CD4-positive, CD25-positive, alpha-beta regulatory T cell (primary cell): ENCODE measurements around the gene CCNB2. TPM values are rescaled to one million over a fixed set of nuclear protein-coding genes. Genes with fewer than 3 reads are reported as not detected.
A peak's percentile ranks its signal among the peaks of the same experiment; 100 is the strongest.

Experiments
- ATAC-seq, 2 donors: fragments of 150-1000 bp; cut with Tn5 transposase; one replicate each; pipeline ENCODE4 v1.10.0; 2021; ENCODE audit warnings: low read depth in 2 of 2, moderate number of reproducible peaks in 2 of 2, moderate library complexity in 1 of 2
- DNase-seq, 3 donors: peaks; one replicate each; pipeline versions ENCODE4 v3.0.0 to v3.0.0-alpha.2; 2012 to 2022; ENCODE audit warnings: mixed read lengths in 1 of 3
- H3K27ac ChIP-seq: one replicate; pipeline ENCODE4 v1.7.0; 2013; ENCODE audit warnings: mild to moderate bottlenecking, low read length; ENCODE audit not compliant: insufficient read depth, poor library complexity, severe bottlenecking
- H3K27me3 ChIP-seq: one replicate; pipeline ENCODE4 v1.7.0; 2013; ENCODE audit warnings: low read length; ENCODE audit not compliant: control insufficient read depth, insufficient read depth
- H3K36me3 ChIP-seq: one replicate; pipeline ENCODE4 v1.7.0; 2013; ENCODE audit warnings: mild to moderate bottlenecking, low read length, moderate library complexity; ENCODE audit not compliant: control insufficient read depth, insufficient read depth
- H3K4me1 ChIP-seq: 2 replicates; pipeline ENCODE4 v1.7.0; 2013; ENCODE audit warnings: mild to moderate bottlenecking, low read length; ENCODE audit not compliant: insufficient read depth, control insufficient read depth, poor library complexity, severe bottlenecking
- H3K4me3 ChIP-seq: one replicate; pipeline ENCODE4 v1.7.0; 2013; ENCODE audit warnings: low read depth, mild to moderate bottlenecking, low read length, moderate library complexity
- H3K9me3 ChIP-seq, 2 experiments: 1 replicate in 1 of 2; 2 replicates in 1 of 2; pipeline ENCODE4 v1.7.0; 2013; ENCODE audit warnings: low read length in 2 of 2, mild to moderate bottlenecking in 1 of 2, moderate library complexity in 1 of 2; ENCODE audit not compliant: control insufficient read depth in 2 of 2
- H3K27ac Mint-ChIP-seq, 3 donors: one replicate each; pipeline ENCODE4 v1.8.0; 2020 to 2022; ENCODE audit warnings: mild to moderate bottlenecking in 3 of 3, mixed read lengths in 3 of 3, moderate library complexity in 2 of 3
- H3K27me3 Mint-ChIP-seq: one replicate; pipeline ENCODE4 v1.8.0; 2022; ENCODE audit warnings: mild to moderate bottlenecking, mixed read lengths
- H3K36me3 Mint-ChIP-seq: one replicate; pipeline ENCODE4 v1.8.0; 2020; ENCODE audit warnings: mixed read lengths
- H3K4me1 Mint-ChIP-seq, 4 donors: one replicate each; pipeline ENCODE4 v1.8.0; 2020 to 2022; ENCODE audit warnings: mixed read lengths in 4 of 4, mild to moderate bottlenecking in 1 of 4
- H3K4me3 Mint-ChIP-seq, 4 donors: one replicate each; pipeline ENCODE4 v1.8.0; 2020 to 2022; ENCODE audit warnings: mild to moderate bottlenecking in 4 of 4, mixed read lengths in 4 of 4, moderate library complexity in 3 of 4
- H3K9me3 Mint-ChIP-seq, 7 donors: one replicate each; pipeline ENCODE4 v1.8.0; 2020 to 2022; ENCODE audit warnings: mixed read lengths in 7 of 7, mild to moderate bottlenecking in 3 of 7, moderate library complexity in 2 of 7
- polyA plus RNA-seq, 4 donors: library from polyadenylated mRNA; unstranded; fragments of 300-500 nt; fragmentation: Illumina TruSeq; gene quantifications; one replicate each; pipeline ENCODE4 v1.2.3, GENCODE V29; 2021
- total RNA-seq: library from RNA; stranded (reverse); gene quantifications from one replicate; pipeline ENCODE4 v1.2.3, GENCODE V29; 2022

The CCNB2 gene
- total and polyA plus RNA-seq, 5 donors from 2014 or later: 1.8 to 15.9 (median 6.2) TPM

DNA sequence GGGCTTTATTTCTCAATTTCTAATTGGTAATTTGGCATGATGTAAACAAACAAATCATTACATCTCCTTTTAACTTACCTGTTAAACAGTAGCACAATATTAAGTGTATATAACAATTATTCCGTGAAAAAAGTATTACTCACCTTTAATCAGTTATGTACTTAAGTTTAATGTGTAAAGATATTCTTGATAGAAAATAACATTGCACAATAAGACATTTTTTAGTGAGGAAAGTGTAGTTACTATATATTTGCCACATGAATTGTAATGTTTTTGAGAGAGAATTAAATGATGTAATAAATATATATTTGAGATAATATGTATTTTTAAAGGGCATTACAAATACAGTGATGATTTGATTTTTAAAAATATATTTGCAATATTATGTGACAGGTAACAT lies 10.9 kb upstream of the CCNB2 start:
- no peak for ATAC-seq
- no peak overlapping the region for H3K27ac Mint-ChIP-seq
- peaks cover 0 to 8% (median 1%) of the 10 kb centered on the region in 4 donors for H3K4me1 Mint-ChIP-seq
- DNase-seq: no peak
- no peaks in the 10 kb centered on the region for H3K4me1 ChIP-seq
- H3K4me3 Mint-ChIP-seq: no peak overlapping the region
- H3K27me3 Mint-ChIP-seq: no peaks in the 10 kb centered on the region
- H3K9me3 ChIP-seq: no peaks in the 10 kb centered on the region
- H3K27ac ChIP-seq: no peak overlapping the region
- peaks cover 75% of the 10 kb centered on the region for H3K36me3 ChIP-seq
- H3K9me3 Mint-ChIP-seq: no peaks in the 10 kb centered on the region
- H3K4me3 ChIP-seq: no peak overlapping the region
- peaks cover 37% of the 10 kb centered on the region for H3K36me3 Mint-ChIP-seq
- H3K27me3 ChIP-seq: no peaks in the 10 kb centered on the region

DNA sequence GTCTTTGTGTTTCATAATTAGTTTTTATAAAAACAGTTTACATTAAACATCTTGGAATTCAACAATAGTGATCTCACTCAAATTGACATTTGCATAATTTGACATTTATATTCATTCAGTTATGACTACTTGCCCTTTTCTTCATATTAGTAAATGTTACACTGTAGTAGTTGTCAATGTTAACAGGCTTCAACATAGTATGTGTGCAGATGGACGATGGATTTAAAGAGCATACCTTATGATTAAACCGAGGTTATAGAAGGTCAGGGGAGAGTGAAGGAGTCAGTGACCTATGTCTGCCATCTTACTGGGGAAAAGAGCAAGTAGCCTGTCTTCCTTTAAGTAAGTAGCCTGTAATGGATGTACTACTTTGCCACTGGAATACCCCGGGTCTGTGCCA lies 8.5 kb upstream of the CCNB2 start:
- Mint-ChIP-seq H3K27ac (peak overlapping the region in 1 of 3 donors; percentile 8), H3K9me3 (no peaks in the 10 kb centered on the region), H3K27me3 (no peaks in the 10 kb centered on the region), H3K36me3 (peaks cover 33% of the 10 kb centered on the region), H3K4me1 (peaks cover 0 to 13% (median 2%) of the 10 kb centered on the region in 4 donors), H3K4me3 (no peak overlapping the region)
- no peaks in the 10 kb centered on the region for H3K4me1 ChIP-seq
- H3K4me3 ChIP-seq: no peak overlapping the region
- H3K27ac ChIP-seq: no peak overlapping the region
- no peak for ATAC-seq
- no peaks in the 10 kb centered on the region for H3K27me3 ChIP-seq
- no peak for DNase-seq
- peaks cover 54% of the 10 kb centered on the region for H3K36me3 ChIP-seq
- no peaks in the 10 kb centered on the region for H3K9me3 ChIP-seq

DNA sequence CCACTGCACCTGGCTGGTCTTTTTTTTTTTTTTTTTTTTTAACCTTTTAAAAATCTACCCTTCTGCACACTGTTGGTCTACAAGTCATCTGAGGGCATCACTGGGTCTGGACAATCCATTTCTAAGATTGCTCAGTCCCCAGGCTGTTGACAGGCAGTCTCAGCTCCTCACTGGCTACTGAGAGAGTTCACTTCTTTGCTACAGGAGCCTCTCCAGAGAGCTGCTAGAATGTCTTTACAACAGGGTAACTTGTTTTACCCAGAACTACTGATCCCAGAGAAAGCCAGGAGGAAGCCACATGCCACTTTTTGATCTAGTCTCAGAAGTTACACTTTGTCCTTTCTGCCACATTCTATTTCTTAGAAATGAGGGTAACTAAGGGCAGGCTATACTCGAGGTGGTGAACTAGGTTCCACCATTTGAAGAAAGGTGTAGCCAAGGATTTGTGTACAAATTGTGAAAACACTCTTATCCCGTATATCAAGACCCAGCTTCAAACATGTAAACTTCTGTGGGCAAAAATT lies 5.7 kb upstream of the CCNB2 start:
- Histone ChIP-seq H3K27me3 (no peaks in the 10 kb centered on the region), H3K27ac (no peak overlapping the region), H3K9me3 (no peaks in the 10 kb centered on the region), H3K4me3 (no peak overlapping the region), H3K4me1 (peaks cover 1% of the 10 kb centered on the region), H3K36me3 (peaks cover 31% of the 10 kb centered on the region)
- H3K4me1 Mint-ChIP-seq: peaks cover 0 to 16% (median 6%) of the 10 kb centered on the region in 4 donors
- DNase-seq (peak in 1 of 3 donors; percentile 42), ATAC-seq (no peak)
- peaks cover 20% of the 10 kb centered on the region for H3K36me3 Mint-ChIP-seq
- peak overlapping the region in 1 of 4 donors; percentile 47 for H3K4me3 Mint-ChIP-seq
- no peaks in the 10 kb centered on the region for H3K27me3 Mint-ChIP-seq
- peak overlapping the region in 2 of 3 donors; percentile 76 to 80 for H3K27ac Mint-ChIP-seq
- H3K9me3 Mint-ChIP-seq: no peaks in the 10 kb centered on the region

DNA sequence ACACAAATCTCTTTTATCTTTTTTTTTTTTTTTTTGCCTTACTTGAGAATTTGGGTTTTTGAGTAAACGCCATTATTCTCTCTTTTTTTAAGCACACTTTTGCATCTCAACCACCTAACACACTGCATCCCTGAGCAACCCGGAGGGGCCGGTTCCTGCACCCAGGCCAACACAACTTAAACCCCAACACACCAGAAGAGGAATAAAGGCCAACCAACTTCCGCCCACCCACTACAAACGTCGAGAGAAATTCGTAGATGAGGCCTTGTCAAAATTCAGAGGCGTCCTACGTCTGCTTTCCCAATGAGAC lies 389 bp upstream of the CCNB2 start:
- peak overlapping the region; percentile 85 for H3K4me3 ChIP-seq
- peaks cover 8% of the 10 kb centered on the region for H3K4me1 ChIP-seq
- peak overlapping the region; percentile 88 for H3K27ac ChIP-seq
- Mint-ChIP-seq H3K36me3 (no peaks in the 10 kb centered on the region), H3K27ac (peak overlapping the region; percentile 94 to 99 (median 97)), H3K9me3 (no peaks in the 10 kb centered on the region), H3K4me3 (peak overlapping the region; percentile 89 to 99 (median 94)), H3K27me3 (no peaks in the 10 kb centered on the region), H3K4me1 (peaks cover 7 to 27% (median 17%) of the 10 kb centered on the region in 4 donors)
- no peaks in the 10 kb centered on the region for H3K27me3 ChIP-seq
- no peaks in the 10 kb centered on the region for H3K9me3 ChIP-seq
- ATAC-seq (no peak), DNase-seq (no peak)
- no peaks in the 10 kb centered on the region for H3K36me3 ChIP-seq

- Histone ChIP-seq H3K4me1 (peaks cover 8% of the 10 kb centered on the region), H3K9me3 (no peaks in the 10 kb centered on the region), H3K27ac (no peak overlapping the region), H3K4me3 (peak overlapping the region; percentile 85), H3K36me3 (no peaks in the 10 kb centered on the region), H3K27me3 (no peaks in the 10 kb centered on the region)
- H3K4me1 Mint-ChIP-seq: peaks cover 7 to 36% (median 14%) of the 10 kb centered on the region in 4 donors
- H3K4me3 Mint-ChIP-seq: peak overlapping the region; percentile 89 to 99 (median 94)
- no peaks in the 10 kb centered on the region for H3K36me3 Mint-ChIP-seq
- H3K9me3 Mint-ChIP-seq: no peaks in the 10 kb centered on the region
- peak overlapping the region in 2 of 3 donors; percentile 32 to 94 for H3K27ac Mint-ChIP-seq
- DNase-seq: no peak
- no peak for ATAC-seq
- no peaks in the 10 kb centered on the region for H3K27me3 Mint-ChIP-seq
Measured at GRCh38 chr15:59105854-59106253, 908 bp downstream of the CCNB2 start.

DNA sequence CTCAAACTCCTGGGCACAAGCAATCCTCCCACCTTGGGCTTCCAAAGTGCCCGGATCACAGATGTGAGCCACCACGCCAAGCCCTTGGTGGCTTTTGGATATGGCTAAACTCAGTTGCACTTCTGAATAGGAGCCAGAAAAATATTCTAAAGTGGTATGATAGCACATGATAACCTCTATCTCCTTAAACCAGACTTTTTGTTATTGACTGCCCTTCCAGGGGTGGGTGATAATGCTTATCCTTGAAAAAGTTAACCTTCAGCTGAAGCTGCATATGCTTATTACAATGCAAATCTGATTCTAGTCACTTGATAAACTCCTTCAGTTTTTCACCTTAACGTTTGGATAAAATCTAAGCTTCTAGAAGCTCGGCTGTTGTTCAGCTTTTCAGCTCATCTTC lies 6.3 kb downstream of the CCNB2 start:
- H3K4me1 Mint-ChIP-seq: peaks cover 0 to 31% (median 2%) of the 10 kb centered on the region in 4 donors
- DNase-seq (no peak), ATAC-seq (no peak)
- H3K36me3 ChIP-seq: no peaks in the 10 kb centered on the region
- no peaks in the 10 kb centered on the region for H3K9me3 ChIP-seq
- no peak overlapping the region for H3K27ac Mint-ChIP-seq
- no peaks in the 10 kb centered on the region for H3K9me3 Mint-ChIP-seq
- no peak overlapping the region for H3K27ac ChIP-seq
- no peak overlapping the region for H3K4me3 ChIP-seq
- no peaks in the 10 kb centered on the region for H3K36me3 Mint-ChIP-seq
- no peak overlapping the region for H3K4me3 Mint-ChIP-seq
- no peaks in the 10 kb centered on the region for H3K27me3 ChIP-seq
- H3K27me3 Mint-ChIP-seq: no peaks in the 10 kb centered on the region
- no peaks in the 10 kb centered on the region for H3K4me1 ChIP-seq

GRCh38 chr15:59115047-59115446 lies 10.1 kb downstream of the CCNB2 start:
- H3K9me3 Mint-ChIP-seq: no peaks in the 10 kb centered on the region
- Histone ChIP-seq H3K36me3 (peaks cover 4% of the 10 kb centered on the region), H3K4me1 (no peaks in the 10 kb centered on the region), H3K9me3 (no peaks in the 10 kb centered on the region), H3K4me3 (no peak overlapping the region), H3K27me3 (no peaks in the 10 kb centered on the region), H3K27ac (no peak overlapping the region)
- no peak overlapping the region for H3K4me3 Mint-ChIP-seq
- peaks cover 0 to 20% (median 2%) of the 10 kb centered on the region in 4 donors for H3K4me1 Mint-ChIP-seq
- H3K36me3 Mint-ChIP-seq: no peaks in the 10 kb centered on the region
- DNase-seq: no peak
- no peak for ATAC-seq
- no peak overlapping the region for H3K27ac Mint-ChIP-seq
- no peaks in the 10 kb centered on the region for H3K27me3 Mint-ChIP-seq

GRCh38 chr15:59116141-59116540 lies 11.2 kb downstream of the CCNB2 start:
- DNase-seq (no peak), ATAC-seq (no peak)
- H3K9me3 Mint-ChIP-seq: no peaks in the 10 kb centered on the region
- no peak overlapping the region for H3K27ac Mint-ChIP-seq
- H3K4me3 Mint-ChIP-seq: no peak overlapping the region
- peaks cover 0 to 14% (median under 1%) of the 10 kb centered on the region in 4 donors for H3K4me1 Mint-ChIP-seq
- no peaks in the 10 kb centered on the region for H3K36me3 Mint-ChIP-seq
- H3K27me3 Mint-ChIP-seq: no peaks in the 10 kb centered on the region
- Histone ChIP-seq H3K4me1 (no peaks in the 10 kb centered on the region), H3K27me3 (no peaks in the 10 kb centered on the region), H3K36me3 (peaks cover 4% of the 10 kb centered on the region), H3K27ac (no peak overlapping the region), H3K9me3 (no peaks in the 10 kb centered on the region), H3K4me3 (no peak overlapping the region)
